HepG2 (cell line): Measurements from ENCODE around the gene RUNDC1. TPM values are rescaled to one million over a fixed set of nuclear protein-coding genes. Genes with fewer than 3 reads are reported as not detected.

Experiments
- CENPT ChIP-seq: sonication (generic); formaldehyde crosslinking; IDR thresholded peaks from 2 replicates; pipeline ENCODE4 v1.8.0; 2022; ENCODE audit warnings: low read depth, mild to moderate bottlenecking, moderate library complexity, missing genetic modification reagents
- HHEX ChIP-seq: IDR thresholded peaks from 2 replicates; pipeline ENCODE4 v1.6.1; 2016; ENCODE audit warnings: control low read depth
- ONECUT2 ChIP-seq: sonication (generic); formaldehyde crosslinking; IDR thresholded peaks from 2 replicates; pipeline ENCODE4 v1.4.0; 2020; ENCODE audit warnings: missing genetic modification reagents
- RCOR2 ChIP-seq: IDR thresholded peaks from 2 replicates; pipeline ENCODE4 v1.6.1; 2016; ENCODE audit warnings: missing biosample characterization, missing genetic modification reagents
- ZBTB7A ChIP-seq: sonication (generic); formaldehyde crosslinking; IDR thresholded peaks from 2 replicates; pipeline ENCODE4 v1.8.0; 2022; ENCODE audit warnings: mild to moderate bottlenecking, missing genetic modification reagents
- ZNF24 ChIP-seq: fragments of 450-650 bp; IDR thresholded peaks from 2 replicates; pipeline ENCODE4 v1.6.1; 2017; ENCODE audit warnings: antibody characterized with exemption, mild to moderate bottlenecking
- ZNF878 ChIP-seq: sonication (generic); formaldehyde crosslinking; IDR thresholded peaks from 2 replicates; pipeline ENCODE4 v1.8.1; 2023; ENCODE audit warnings: mild to moderate bottlenecking, missing genetic modification reagents, moderate library complexity
- polyA plus RNA-seq, 8 experiments: library from polyadenylated mRNA; depleted of rRNA in 3 of 8; stranded (reverse) in 7 of 8; unstranded in 1 of 8; fragments of >200 nt; fragmentation: Illumina TruSeq in 4 of 8; extraction: Trizol in 4 of 8; gene quantifications; 2 replicates each; pipeline versions ENCODE4 v1.2.1 to v1.2.3, GENCODE V29; 2011 to 2016; ENCODE audit warnings: low read depth in 4 of 8, missing spikeins in 1 of 8, mixed read lengths in 1 of 8; ENCODE audit not compliant: insufficient read depth in 1 of 8
- total RNA-seq, 5 experiments: library from RNA; depleted of rRNA; stranded (reverse); fragments of >200 nt; fragmentation: Illumina TruSeq; extraction: Trizol; gene quantifications; 2 replicates each; pipeline ENCODE4 v1.2.3, GENCODE V29; 2016; ENCODE audit warnings: low read depth in 1 of 5
- TF ChIP-seq, protein P1 (sequence below): sonication (generic); formaldehyde crosslinking; IDR thresholded peaks from 2 replicates; pipeline ENCODE4 v1.9.0; 2021; ENCODE audit warnings: missing genetic modification reagents, mild to moderate bottlenecking, borderline replicate concordance
- TF ChIP-seq, protein P2 (sequence below): IDR thresholded peaks from 2 replicates; pipeline ENCODE4 v1.6.1; 2016; ENCODE audit warnings: missing compliant biosample characterization, missing genetic modification reagents, borderline replicate concordance
- TF ChIP-seq, protein P3 (sequence below): sonication (generic); formaldehyde crosslinking; IDR thresholded peaks from 2 replicates; pipeline ENCODE4 v1.4.0; 2020; ENCODE audit warnings: missing genetic modification reagents, borderline replicate concordance
- TF ChIP-seq, protein P4 (sequence below): sonication (generic); formaldehyde crosslinking; IDR thresholded peaks from 2 replicates; pipeline ENCODE4 v1.4.0; 2020; ENCODE audit warnings: missing genetic modification reagents, borderline replicate concordance
- TF ChIP-seq, protein P5 (sequence below): sonication (generic); formaldehyde crosslinking; IDR thresholded peaks from 2 replicates; pipeline ENCODE4 v1.4.0; 2020; ENCODE audit warnings: missing genetic modification reagents
- TF ChIP-seq, protein P6 (sequence below): sonication (generic); formaldehyde crosslinking; IDR thresholded peaks from 2 replicates; pipeline ENCODE4 v1.5.0; 2020; ENCODE audit warnings: missing genetic modification reagents

Gene RUNDC1
- total and polyA plus RNA-seq, 2 of the 13 experiments (the other 11 are each of a cell fraction or from before 2014, with no cell fraction given) = 10.3 to 11.4 TPM

DNA sequence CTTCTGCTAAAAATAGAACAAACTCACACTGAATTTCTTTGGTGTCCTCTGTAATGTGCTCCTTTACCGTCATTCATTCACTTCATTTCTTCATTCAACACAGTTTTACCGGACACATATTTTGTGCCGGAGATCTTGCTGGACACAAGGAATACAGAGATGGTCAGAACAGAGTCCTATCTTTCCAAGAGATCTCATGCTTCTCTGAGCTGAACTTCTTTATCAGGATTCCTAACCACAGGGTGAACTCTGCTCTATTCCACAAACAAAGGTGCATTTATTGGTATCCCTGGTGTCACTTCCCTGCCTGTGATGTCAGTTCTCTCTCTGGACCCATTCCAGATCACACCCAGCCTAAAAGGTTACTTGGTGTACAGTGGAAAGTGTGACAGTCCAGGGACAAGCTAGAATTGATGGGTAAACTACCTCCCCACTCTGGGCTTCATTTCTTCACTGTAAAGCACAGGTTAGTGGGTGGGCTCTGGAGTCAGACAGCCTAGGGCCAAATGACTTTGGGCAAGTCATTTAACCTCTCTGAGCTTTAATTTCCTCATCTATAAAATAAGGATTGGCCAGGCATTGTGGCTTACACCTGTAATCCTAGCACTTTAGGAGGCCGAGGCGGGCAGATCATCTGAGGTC, 30.4 kb downstream of the RUNDC1 start (continued):
- TF ChIP-seq, protein P1, sequence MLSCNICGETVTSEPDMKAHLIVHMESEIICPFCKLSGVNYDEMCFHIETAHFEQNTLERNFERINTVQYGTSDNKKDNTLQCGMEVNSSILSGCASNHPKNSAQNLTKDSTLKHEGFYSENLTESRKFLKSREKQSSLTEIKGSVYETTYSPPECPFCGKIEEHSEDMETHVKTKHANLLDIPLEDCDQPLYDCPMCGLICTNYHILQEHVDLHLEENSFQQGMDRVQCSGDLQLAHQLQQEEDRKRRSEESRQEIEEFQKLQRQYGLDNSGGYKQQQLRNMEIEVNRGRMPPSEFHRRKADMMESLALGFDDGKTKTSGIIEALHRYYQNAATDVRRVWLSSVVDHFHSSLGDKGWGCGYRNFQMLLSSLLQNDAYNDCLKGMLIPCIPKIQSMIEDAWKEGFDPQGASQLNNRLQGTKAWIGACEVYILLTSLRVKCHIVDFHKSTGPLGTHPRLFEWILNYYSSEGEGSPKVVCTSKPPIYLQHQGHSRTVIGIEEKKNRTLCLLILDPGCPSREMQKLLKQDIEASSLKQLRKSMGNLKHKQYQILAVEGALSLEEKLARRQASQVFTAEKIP (CRISPR knock-in tag) = no peak
- TF ChIP-seq CENPT (CRISPR knock-in tag) (no peak), HHEX (CRISPR knock-in tag) (no peak), ZBTB7A (CRISPR knock-in tag) (no peak), ONECUT2 (CRISPR knock-in tag) (no peak; the same call in 1 of the 2 replicates), ZNF24 (peak; percentile 96), ZNF878 (CRISPR knock-in tag) (peak; percentile 34; the same call in 1 of the 2 replicates), RCOR2 (CRISPR knock-in tag) (peak; percentile 61; the same call in 1 of the 2 replicates)
- TF ChIP-seq, protein P2, sequence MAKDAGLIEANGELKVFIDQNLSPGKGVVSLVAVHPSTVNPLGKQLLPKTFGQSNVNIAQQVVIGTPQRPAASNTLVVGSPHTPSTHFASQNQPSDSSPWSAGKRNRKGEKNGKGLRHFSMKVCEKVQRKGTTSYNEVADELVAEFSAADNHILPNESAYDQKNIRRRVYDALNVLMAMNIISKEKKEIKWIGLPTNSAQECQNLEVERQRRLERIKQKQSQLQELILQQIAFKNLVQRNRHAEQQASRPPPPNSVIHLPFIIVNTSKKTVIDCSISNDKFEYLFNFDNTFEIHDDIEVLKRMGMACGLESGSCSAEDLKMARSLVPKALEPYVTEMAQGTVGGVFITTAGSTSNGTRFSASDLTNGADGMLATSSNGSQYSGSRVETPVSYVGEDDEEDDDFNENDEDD (CRISPR knock-in tag) = no peak
- TF ChIP-seq, protein P3, sequence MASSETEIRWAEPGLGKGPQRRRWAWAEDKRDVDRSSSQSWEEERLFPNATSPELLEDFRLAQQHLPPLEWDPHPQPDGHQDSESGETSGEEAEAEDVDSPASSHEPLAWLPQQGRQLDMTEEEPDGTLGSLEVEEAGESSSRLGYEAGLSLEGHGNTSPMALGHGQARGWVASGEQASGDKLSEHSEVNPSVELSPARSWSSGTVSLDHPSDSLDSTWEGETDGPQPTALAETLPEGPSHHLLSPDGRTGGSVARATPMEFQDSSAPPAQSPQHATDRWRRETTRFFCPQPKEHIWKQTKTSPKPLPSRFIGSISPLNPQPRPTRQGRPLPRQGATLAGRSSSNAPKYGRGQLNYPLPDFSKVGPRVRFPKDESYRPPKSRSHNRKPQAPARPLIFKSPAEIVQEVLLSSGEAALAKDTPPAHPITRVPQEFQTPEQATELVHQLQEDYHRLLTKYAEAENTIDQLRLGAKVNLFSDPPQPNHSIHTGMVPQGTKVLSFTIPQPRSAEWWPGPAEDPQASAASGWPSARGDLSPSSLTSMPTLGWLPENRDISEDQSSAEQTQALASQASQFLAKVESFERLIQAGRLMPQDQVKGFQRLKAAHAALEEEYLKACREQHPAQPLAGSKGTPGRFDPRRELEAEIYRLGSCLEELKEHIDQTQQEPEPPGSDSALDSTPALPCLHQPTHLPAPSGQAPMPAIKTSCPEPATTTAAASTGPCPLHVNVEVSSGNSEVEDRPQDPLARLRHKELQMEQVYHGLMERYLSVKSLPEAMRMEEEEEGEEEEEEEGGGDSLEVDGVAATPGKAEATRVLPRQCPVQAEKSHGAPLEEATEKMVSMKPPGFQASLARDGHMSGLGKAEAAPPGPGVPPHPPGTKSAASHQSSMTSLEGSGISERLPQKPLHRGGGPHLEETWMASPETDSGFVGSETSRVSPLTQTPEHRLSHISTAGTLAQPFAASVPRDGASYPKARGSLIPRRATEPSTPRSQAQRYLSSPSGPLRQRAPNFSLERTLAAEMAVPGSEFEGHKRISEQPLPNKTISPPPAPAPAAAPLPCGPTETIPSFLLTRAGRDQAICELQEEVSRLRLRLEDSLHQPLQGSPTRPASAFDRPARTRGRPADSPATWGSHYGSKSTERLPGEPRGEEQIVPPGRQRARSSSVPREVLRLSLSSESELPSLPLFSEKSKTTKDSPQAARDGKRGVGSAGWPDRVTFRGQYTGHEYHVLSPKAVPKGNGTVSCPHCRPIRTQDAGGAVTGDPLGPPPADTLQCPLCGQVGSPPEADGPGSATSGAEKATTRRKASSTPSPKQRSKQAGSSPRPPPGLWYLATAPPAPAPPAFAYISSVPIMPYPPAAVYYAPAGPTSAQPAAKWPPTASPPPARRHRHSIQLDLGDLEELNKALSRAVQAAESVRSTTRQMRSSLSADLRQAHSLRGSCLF = no peak
- TF ChIP-seq, protein P4, sequence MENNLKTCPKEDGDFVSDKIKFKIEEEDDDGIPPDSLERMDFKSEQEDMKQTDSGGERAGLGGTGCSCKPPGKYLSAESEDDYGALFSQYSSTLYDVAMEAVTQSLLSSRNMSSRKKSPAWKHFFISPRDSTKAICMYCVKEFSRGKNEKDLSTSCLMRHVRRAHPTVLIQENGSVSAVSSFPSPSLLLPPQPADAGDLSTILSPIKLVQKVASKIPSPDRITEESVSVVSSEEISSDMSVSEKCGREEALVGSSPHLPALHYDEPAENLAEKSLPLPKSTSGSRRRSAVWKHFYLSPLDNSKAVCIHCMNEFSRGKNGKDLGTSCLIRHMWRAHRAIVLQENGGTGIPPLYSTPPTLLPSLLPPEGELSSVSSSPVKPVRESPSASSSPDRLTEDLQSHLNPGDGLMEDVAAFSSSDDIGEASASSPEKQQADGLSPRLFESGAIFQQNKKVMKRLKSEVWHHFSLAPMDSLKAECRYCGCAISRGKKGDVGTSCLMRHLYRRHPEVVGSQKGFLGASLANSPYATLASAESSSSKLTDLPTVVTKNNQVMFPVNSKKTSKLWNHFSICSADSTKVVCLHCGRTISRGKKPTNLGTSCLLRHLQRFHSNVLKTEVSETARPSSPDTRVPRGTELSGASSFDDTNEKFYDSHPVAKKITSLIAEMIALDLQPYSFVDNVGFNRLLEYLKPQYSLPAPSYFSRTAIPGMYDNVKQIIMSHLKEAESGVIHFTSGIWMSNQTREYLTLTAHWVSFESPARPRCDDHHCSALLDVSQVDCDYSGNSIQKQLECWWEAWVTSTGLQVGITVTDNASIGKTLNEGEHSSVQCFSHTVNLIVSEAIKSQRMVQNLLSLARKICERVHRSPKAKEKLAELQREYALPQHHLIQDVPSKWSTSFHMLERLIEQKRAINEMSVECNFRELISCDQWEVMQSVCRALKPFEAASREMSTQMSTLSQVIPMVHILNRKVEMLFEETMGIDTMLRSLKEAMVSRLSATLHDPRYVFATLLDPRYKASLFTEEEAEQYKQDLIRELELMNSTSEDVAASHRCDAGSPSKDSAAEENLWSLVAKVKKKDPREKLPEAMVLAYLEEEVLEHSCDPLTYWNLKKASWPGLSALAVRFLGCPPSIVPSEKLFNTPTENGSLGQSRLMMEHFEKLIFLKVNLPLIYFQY (CRISPR knock-in tag) = peak; percentile 37; the same call in 1 of the 2 replicates
- TF ChIP-seq, protein P5, sequence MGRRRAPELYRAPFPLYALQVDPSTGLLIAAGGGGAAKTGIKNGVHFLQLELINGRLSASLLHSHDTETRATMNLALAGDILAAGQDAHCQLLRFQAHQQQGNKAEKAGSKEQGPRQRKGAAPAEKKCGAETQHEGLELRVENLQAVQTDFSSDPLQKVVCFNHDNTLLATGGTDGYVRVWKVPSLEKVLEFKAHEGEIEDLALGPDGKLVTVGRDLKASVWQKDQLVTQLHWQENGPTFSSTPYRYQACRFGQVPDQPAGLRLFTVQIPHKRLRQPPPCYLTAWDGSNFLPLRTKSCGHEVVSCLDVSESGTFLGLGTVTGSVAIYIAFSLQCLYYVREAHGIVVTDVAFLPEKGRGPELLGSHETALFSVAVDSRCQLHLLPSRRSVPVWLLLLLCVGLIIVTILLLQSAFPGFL = no peak
- TF ChIP-seq, protein P6, sequence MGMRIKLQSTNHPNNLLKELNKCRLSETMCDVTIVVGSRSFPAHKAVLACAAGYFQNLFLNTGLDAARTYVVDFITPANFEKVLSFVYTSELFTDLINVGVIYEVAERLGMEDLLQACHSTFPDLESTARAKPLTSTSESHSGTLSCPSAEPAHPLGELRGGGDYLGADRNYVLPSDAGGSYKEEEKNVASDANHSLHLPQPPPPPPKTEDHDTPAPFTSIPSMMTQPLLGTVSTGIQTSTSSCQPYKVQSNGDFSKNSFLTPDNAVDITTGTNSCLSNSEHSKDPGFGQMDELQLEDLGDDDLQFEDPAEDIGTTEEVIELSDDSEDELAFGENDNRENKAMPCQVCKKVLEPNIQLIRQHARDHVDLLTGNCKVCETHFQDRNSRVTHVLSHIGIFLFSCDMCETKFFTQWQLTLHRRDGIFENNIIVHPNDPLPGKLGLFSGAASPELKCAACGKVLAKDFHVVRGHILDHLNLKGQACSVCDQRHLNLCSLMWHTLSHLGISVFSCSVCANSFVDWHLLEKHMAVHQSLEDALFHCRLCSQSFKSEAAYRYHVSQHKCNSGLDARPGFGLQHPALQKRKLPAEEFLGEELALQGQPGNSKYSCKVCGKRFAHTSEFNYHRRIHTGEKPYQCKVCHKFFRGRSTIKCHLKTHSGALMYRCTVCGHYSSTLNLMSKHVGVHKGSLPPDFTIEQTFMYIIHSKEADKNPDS (CRISPR knock-in tag) = 0 out of 2 replicates have a peak, but pooled peaks have one; percentile 43
